Left renal cortex interstitium (tissue), 4 donors: ENCODE data around the gene NAGK. TPM values are rescaled to one million over a fixed set of nuclear protein-coding genes. Genes with fewer than 3 reads are reported as not detected.
"Not testable (repeated sequence)": the region's sequence is repeated elsewhere in the genome, so short reads cannot be mapped to it uniquely, and the experiment has no call there.

Experiments
- DNase-seq, 4 donors: peaks; one replicate each; pipeline ENCODE4 v3.0.0-alpha.2; 2013; ENCODE audit warnings: low read depth in 4 of 4, low spot score in 2 of 4, missing footprints in 1 of 4
- polyA plus RNA-seq, 4 donors: library from polyadenylated mRNA; unstranded; fragments of 120-200 nt; gene quantifications; one replicate each; pipeline ENCODE4 v1.2.1, GENCODE V29; 2013; ENCODE audit not compliant: insufficient read length in 4 of 4

NAGK gene
- polyA plus RNA-seq, 4 donors, result 74.2 to 108 (median 93.2) TPM

- no peak for DNase-seq
Observed at GRCh38 chr2:71067567-71068217, 756 bp upstream of the NAGK start.

DNA sequence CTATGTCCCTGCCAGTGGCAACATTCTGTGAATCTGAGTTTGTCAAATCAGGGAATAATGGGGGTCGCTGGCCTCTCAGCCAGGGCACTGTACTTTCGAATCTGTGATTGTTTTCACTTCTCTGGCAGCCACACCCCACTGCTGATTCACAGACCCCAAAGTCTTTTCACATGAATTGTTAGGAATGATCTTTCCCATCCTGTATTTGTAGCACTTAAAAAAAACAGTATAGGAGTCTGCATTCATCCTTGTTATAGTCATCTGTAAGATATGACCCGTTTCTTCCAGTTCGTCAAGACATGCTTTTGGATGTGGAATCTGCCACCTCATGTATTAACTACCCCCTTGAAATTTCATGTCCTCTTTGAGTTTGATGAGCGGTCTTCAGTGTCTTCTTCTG, 928 bp downstream of the NAGK start:
- DNase-seq, result no peak

DNA sequence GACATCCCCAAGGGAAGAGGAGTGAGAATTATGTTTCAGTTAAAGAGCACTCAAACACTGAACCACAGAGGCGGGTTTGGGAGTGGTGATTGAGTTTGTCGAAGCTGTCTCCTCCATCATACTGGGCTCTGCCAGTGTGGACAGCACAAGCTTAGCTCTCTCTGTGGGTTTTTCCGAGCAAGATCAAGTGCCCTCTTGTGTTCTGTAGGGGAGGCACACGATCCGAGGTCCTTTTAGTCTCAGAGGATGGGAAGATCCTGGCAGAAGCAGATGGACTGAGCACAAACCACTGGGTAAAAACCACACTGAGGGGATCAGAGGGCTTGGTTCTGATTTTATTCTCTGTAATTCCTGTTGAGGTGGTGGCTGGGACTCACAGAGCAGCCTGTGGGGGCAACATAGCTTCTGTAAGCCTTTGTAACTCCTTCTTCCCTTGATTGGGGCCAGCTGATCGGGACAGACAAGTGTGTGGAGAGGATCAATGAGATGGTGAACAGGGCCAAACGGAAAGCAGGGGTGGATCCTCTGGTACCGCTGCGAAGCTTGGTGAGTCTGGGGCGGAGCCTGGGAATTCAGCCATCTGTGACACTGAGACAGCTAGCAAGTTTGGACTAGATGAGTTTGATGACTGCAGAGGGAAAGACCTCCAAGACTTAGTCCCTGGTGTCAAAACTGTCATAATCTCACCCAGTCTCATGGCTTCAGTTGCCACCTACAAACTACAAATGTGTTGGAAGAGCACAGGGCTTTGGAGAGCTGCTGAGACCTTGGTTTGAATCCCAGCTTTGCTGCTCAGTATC, 2.0 kb downstream of the NAGK start:
- no peak for DNase-seq

- DNase-seq, result no peak
Observed at GRCh38 chr2:71071681-71072398, 3.4 kb downstream of the NAGK start.

- no peak for DNase-seq
Observed at GRCh38 chr2:71072492-71072891, 4.0 kb downstream of the NAGK start.

DNA sequence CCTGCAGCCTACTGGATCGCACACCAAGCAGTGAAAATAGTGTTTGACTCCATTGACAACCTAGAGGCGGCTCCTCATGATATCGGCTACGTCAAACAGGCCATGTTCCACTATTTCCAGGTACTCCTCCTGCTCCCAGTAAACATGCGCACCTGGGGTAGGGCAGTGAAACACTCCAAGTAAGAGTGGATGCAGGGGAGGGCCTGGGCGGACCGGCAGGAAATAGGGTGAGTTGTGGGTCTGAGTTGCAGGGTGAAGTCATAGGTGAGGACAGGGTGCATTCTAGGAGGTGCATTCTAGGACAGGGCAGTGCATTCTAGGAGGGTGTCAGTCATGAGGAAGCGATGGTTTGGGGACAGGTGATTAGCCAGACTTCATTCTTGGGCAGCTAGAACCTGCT, 5.0 kb downstream of the NAGK start:
- no peak for DNase-seq

DNA sequence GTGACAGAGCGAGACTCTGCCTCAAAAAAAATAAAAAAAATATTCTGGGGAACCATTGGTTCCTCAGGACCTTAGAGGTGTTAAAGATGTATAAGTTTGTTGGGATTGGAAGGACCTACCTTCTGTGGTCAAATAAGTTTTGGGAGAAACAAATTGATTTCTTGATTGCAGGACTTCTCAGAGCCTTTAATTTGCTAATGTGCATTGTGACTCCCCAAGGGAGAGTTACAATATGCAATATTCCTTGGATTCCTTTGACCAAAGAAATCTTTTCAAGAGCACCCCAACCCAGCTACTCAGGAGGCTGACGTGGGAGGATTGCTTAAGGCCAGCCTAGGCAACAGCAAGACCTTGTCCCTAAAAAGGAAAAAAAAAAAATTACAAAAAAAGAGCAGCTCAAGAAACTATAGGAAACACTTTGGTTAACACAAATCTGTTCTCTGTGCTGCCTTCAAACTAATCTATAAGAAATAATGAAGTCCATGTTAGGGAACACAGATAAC, 6.5 kb downstream of the NAGK start:
- no peak for DNase-seq

DNA sequence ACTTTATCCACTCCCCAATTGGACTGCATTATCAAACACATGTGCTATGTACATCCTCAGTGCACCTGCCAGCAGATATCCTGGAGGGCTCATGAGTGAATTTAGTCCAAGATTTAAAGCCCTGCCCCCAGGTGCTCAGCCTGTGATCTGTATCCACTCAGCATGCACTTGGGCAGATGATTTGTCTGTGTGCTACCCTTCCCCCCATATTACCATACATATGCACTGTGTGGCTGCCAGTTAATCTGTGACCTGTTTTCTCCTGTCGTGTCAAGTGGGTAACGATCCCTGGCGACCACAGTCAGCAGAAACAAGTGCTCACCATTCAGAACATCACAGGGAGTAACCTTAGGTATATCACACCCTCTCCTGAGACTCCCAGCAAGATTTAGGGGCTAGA, 10.2 kb downstream of the NAGK start:
- no peak for DNase-seq

- DNase-seq, result no peak
Observed at GRCh38 chr2:71082402-71083252, 14.2 kb downstream of the NAGK start.

- DNase-seq, result not testable (repeated sequence)
Observed at GRCh38 chr2:71083297-71083696, 14.8 kb downstream of the NAGK start.

- not testable (repeated sequence) for DNase-seq
Observed at GRCh38 chr2:71083752-71084312, 15.4 kb downstream of the NAGK start.

DNA sequence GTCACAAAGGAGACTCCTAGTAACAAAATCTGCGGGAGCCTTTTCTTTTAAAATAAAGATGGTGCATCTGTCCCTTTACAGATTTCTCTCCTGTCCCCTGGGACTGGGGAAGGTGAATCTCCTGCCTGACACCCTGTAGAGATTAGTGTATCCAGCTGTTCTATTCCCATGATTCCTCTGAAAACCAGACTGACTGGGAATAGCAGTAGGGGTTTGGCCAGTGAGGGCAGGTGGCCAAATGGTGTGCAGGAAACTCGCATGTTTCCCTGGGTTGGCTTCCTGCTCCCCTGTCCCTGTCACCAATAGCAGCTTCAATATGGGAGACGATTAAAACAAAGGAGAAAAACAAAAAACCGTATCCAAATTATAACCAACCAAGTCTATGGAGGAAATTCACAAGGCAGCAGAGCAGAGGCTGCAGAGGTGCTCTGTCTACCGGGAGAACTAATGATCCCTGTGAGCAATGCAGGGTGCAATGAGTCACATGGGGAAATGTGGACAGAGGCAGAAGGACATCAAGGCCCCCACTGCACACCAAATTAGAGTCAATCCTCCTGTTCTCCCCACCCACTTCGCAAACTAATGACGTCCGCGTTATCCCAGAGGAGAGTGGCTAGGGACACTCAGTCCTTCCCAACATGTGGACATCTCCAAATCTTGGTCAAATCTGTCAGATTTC, 17.0 kb downstream of the NAGK start:
- DNase-seq, result not testable (repeated sequence)

GRCh38 chr2:71089475-71089874, 21.0 kb downstream of the NAGK start:
- not testable (repeated sequence) for DNase-seq

GRCh38 chr2:71091808-71092207, 23.4 kb downstream of the NAGK start:
- DNase-seq, result not testable (repeated sequence)

DNA sequence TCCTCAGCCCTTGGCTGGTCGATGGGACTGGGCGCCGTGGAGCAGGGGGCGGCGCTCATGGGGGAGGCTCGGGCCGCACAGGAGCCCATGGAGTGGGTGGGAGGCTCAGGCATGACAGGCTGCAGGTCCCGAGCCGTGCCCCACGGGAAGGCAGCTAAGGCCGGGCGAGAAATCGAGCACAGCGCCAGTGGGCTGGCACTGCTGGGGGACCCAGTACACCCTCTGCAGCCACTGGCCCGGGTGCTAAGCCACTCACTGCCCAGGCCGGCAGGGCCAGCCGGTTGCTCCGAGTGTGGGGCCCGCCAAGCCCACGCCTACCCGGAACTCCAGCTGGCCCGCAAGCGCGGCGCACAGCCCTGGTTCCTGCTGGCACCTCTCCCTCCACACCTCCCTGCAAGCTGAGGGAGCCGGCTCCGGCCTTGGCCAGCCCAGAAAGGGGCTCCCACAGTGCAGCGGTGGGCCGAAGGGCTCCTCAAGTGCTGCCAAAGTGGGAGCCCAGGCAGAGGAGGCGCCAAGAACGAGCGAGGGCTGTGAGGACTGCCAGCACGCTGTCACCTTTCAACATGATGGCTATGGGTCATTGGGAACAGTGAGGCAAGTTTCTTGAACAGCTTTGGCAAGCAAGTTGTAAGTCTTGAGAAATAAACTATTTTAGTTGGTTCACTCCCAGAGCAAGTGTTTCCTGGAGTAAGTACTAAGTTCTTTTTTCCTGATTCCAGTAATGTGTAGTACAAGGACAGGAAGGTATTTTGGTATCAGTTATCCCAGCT, 24.2 kb downstream of the NAGK start:
- DNase-seq, result not testable (repeated sequence)

GRCh38 chr2:71100195-71100964, 31.9 kb downstream of the NAGK start:
- peak in 1 of 4 donors; percentile 2 for DNase-seq

DNA sequence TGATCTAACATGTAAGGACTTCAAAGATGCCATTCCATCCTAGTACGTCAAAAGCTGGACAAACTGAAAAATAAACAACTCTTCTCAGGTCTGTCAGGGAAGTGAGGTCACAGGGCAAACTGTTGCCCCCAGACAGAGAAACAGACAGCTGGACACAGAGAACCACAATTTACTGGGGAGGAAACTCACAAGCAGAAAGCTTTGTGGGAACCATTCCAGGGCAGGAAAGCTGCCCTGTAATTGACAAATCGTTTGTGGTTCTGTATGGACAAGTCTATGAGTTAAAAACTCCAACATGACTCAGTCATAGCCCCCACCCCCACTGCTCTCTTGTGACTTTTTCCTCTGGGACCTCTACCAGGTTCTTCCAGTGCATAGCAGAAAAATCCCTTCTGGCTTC, 33.2 kb downstream of the NAGK start:
- no peak for DNase-seq
